Natural killer cell treated with Interleukin-12 subunit alpha and Interleukin-12 subunit beta and Interleukin-15 and Interleukin-18, amount 100 ng/mL, for 72 hours (primary cell): ENCODE data around the gene SOD2. TPM values are rescaled to one million over a fixed set of nuclear protein-coding genes. Genes with fewer than 3 reads are reported as not detected.
"Not testable (repeated sequence)": the region's sequence is repeated elsewhere in the genome, so short reads cannot be mapped to it uniquely, and the experiment has no call there.

Experiments
- ATAC-seq, 2 donors: fragments of 150-1000 bp; cut with Tn5 transposase in 1 of 2; sonication (Bioruptor Pico), chemical (Tn5 transposase) in 1 of 2; 2 replicates each; pipeline ENCODE4 v1.10.0; 2021
- DNase-seq: peaks from one replicate; pipeline ENCODE4 v3.0.0; 2022; ENCODE audit warnings: low spot score
- H3K27ac Mint-ChIP-seq, 2 donors: 1 replicate in 1 of 2; 2 replicates in 1 of 2; pipeline ENCODE4 v1.8.0; 2022; ENCODE audit warnings: mixed read lengths in 2 of 2, mild to moderate bottlenecking in 1 of 2, moderate library complexity in 1 of 2
- H3K27me3 Mint-ChIP-seq, 2 donors: 1 replicate in 1 of 2; 2 replicates in 1 of 2; pipeline ENCODE4 v1.8.0; 2022; ENCODE audit warnings: mixed read lengths in 2 of 2
- H3K36me3 Mint-ChIP-seq: one replicate; pipeline ENCODE4 v1.8.0; 2022; ENCODE audit warnings: mixed read lengths
- H3K4me1 Mint-ChIP-seq, 2 donors: 1 replicate in 1 of 2; 2 replicates in 1 of 2; pipeline ENCODE4 v1.8.0; 2022; ENCODE audit warnings: low read depth in 2 of 2, mixed read lengths in 2 of 2, mild to moderate bottlenecking in 1 of 2
- H3K4me3 Mint-ChIP-seq: one replicate; pipeline ENCODE4 v1.8.0; 2022; ENCODE audit warnings: mixed read lengths
- H3K9me3 Mint-ChIP-seq: 2 replicates; pipeline ENCODE4 v1.8.0; 2022; ENCODE audit warnings: mixed read lengths
- total RNA-seq, 2 donors: library from RNA; stranded (reverse); gene quantifications; one replicate each; pipeline ENCODE4 v1.2.3, GENCODE V29; 2022

The SOD2 gene
- total RNA-seq, result 100 to 1,000 TPM; 232 to 842 TPM

DNA sequence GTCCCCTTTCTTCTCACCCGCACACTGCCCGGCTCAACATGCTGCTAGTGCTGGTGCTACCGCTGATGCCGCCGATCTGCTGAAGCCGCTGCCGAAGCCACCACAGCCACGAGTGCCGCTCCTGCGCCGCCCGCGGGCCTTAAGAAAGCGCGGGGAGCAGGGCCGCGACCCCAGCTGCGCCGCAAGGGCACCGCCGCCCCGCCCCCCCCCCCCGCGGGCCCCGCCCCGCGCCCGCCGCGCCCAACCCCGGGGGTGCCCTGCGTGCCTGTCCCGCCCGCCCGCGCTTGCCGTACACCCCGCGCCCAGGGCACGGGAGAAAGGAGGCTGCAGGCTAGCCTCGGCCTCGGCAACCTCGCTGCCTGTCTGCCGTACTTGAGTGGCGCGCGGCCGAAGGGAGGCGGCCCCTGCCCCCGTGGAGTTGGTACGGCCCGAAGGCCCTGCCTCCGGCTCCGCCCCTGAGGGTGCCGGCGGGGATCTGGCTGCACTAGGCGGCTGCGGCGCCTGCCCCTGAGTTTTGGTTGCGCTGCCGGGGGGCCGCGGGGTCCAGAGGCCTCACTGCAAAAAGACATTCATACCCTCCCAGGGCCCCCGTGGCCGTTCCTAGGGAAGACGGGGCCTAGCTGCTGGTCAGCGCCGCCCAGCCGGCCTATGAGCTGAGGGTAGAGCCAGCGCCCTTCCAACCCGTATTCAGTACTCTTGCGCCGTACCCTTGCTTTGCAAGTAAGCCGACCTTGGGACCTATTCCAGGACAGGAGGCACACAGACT lies at the start of gene SOD2:
Gene SOD2 (minus strand): TSS at position 114 of the 766 bp plus-strand sequence. CDS start 74 bp downstream, at position 40.
- H3K27me3 Mint-ChIP-seq, result no peaks in the 10 kb centered on the region
- ATAC-seq, result peak; percentile 87 to 88
- peaks cover 34 to 41% of the 10 kb centered on the region in 2 donors for H3K4me1 Mint-ChIP-seq
- H3K36me3 Mint-ChIP-seq, result peaks cover 26% of the 10 kb centered on the region
- peak; percentile 92 for DNase-seq
- peak within 1 kb of the TSS; percentile 80 to 84 for H3K27ac Mint-ChIP-seq
- no peaks in the 10 kb centered on the region for H3K9me3 Mint-ChIP-seq
- H3K4me3 Mint-ChIP-seq, result peak within 1 kb of the TSS; percentile 92

- Mint-ChIP-seq H3K4me1 (peaks cover 22 to 25% of the 10 kb centered on the region in 2 donors), H3K9me3 (no peaks in the 10 kb centered on the region), H3K27me3 (no peaks in the 10 kb centered on the region), H3K36me3 (peaks cover 30% of the 10 kb centered on the region), H3K4me3 (no peak overlapping the region), H3K27ac (no peak overlapping the region)
- ATAC-seq (no peak), DNase-seq (no peak)
Measured at GRCh38 chr6:159742165-159742564, 49.1 kb upstream of the SOD2 start.

DNA sequence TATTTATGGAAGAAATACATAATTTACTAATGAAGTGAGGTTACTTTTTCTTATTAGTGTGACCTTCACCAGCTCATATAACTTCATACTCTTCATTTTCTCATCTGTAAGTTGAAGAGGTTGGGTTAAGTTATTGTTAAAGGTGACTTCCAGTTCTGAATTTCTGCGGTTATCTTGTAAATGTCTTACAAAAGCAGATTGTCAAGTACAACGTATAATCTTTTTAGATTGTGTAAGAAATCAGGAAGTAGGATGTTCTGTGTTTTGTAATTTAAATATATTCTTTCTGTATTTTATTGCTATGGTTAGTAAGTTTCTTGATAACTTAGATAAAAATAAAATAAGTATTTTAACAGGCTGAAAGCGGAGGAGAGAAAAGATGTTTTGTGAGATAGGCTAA lies 46.3 kb upstream of the SOD2 start:
- peak overlapping the region; percentile 31 to 35 for H3K27ac Mint-ChIP-seq
- DNase-seq (no peak), ATAC-seq (no peak)
- H3K36me3 Mint-ChIP-seq, result peaks cover 12% of the 10 kb centered on the region
- H3K4me1 Mint-ChIP-seq, result peaks cover 10 to 19% of the 10 kb centered on the region in 2 donors
- no peaks in the 10 kb centered on the region for H3K9me3 Mint-ChIP-seq
- no peaks in the 10 kb centered on the region for H3K27me3 Mint-ChIP-seq
- no peak overlapping the region for H3K4me3 Mint-ChIP-seq

DNA sequence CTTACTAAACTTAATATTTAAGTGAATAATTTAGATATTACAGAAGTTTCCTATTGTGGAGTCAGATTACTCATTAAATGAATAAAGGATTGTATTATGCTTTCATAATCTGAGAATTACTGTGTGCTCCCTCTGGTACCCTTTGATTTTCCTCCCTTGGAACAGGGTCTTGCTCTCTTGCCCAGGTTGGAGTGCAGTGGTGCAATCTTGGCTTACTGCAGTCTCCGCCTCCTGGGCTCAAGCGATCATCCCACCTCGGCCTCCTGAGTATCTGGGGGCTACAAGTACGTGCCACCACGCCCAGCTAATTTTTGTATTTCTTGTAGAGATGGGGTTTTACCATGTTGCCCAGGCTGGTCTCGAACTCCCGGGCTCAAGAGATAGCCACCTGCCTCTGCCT lies 43.9 kb upstream of the SOD2 start:
- ATAC-seq, result no peak
- DNase-seq, result no peak
- Mint-ChIP-seq H3K9me3 (no peaks in the 10 kb centered on the region), H3K36me3 (peaks cover 6% of the 10 kb centered on the region), H3K4me3 (no peak overlapping the region), H3K27ac (peak overlapping the region in 1 of 2 donors; percentile 25), H3K4me1 (peaks cover 29 to 35% of the 10 kb centered on the region in 2 donors), H3K27me3 (no peaks in the 10 kb centered on the region)

DNA sequence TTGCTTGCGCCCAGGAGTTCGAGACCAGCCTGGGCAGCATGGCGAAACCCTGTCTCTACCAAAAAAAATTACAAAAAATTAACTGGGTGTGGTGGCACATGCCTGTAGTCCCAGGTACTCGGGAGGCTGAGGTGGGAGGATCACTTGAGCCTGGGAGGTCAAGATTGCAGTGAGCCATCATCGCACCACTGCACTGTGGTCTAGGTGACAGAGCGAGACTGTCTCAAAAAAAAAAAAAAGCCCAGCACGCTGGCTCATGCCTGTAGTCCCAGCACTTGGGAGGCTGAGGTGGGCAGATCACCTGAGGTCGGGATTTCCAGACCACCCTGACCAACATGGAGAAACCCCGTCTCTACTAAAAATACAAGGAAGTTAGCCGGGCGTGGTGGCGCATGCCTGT lies 40.4 kb upstream of the SOD2 start:
- peak overlapping the region in 1 of 2 donors; percentile 82 for H3K27ac Mint-ChIP-seq
- H3K4me3 Mint-ChIP-seq, result peak overlapping the region; percentile 43
- not testable (repeated sequence) for DNase-seq, H3K9me3 Mint-ChIP-seq, H3K36me3 Mint-ChIP-seq, H3K27me3 Mint-ChIP-seq
- peaks cover 45 to 50% of the 10 kb centered on the region in 2 donors for H3K4me1 Mint-ChIP-seq
- ATAC-seq, result peak; percentile 59 to 62

- peak overlapping the region in 1 of 2 donors; percentile 82 for H3K27ac Mint-ChIP-seq
- H3K9me3 Mint-ChIP-seq, result not testable (repeated sequence)
Measured at GRCh38 chr6:159732550-159732949, 39.5 kb upstream of the SOD2 start.

DNA sequence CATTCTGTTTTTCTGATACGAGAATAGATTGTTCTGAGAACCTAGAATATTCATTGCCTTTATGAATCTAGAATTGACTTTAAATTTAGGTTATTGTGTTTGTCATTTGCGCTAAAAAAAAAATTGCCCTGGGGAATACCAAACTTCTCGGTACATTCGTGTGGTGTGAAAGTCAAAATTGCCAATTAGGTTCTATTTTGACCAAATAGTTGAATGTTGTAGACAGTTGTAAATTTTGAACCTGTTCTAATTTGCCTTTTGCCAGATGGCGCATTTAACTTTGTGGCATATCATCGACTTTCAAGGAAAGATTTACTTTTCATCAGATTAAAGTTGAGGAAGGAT lies 37.3 kb upstream of the SOD2 start:
- H3K36me3 Mint-ChIP-seq, result peaks cover 8% of the 10 kb centered on the region
- peak overlapping the region; percentile 94 for H3K4me3 Mint-ChIP-seq
- DNase-seq (no peak), ATAC-seq (no peak)
- no peaks in the 10 kb centered on the region for H3K9me3 Mint-ChIP-seq
- peak overlapping the region in 1 of 2 donors; percentile 94 for H3K27ac Mint-ChIP-seq
- no peaks in the 10 kb centered on the region for H3K27me3 Mint-ChIP-seq
- peaks cover 41 to 56% of the 10 kb centered on the region in 2 donors for H3K4me1 Mint-ChIP-seq

More at GRCh38 chr6:159732550-159732949, 39.5 kb upstream of the SOD2 start:
- H3K36me3 Mint-ChIP-seq, H3K27me3 Mint-ChIP-seq, DNase-seq, ATAC-seq: not testable (repeated sequence)
- peaks cover 39 to 46% of the 10 kb centered on the region in 2 donors for H3K4me1 Mint-ChIP-seq
- peak overlapping the region; percentile 43 for H3K4me3 Mint-ChIP-seq

GRCh38 chr6:159729598-159730331 lies 36.7 kb upstream of the SOD2 start:
- peaks cover 8% of the 10 kb centered on the region for H3K36me3 Mint-ChIP-seq
- ATAC-seq (no peak), DNase-seq (no peak)
- no peaks in the 10 kb centered on the region for H3K27me3 Mint-ChIP-seq
- peak overlapping the region; percentile 91 to 94 for H3K27ac Mint-ChIP-seq
- H3K9me3 Mint-ChIP-seq, result no peaks in the 10 kb centered on the region
- H3K4me1 Mint-ChIP-seq, result peaks cover 41 to 56% of the 10 kb centered on the region in 2 donors
- peak overlapping the region; percentile 94 for H3K4me3 Mint-ChIP-seq

DNA sequence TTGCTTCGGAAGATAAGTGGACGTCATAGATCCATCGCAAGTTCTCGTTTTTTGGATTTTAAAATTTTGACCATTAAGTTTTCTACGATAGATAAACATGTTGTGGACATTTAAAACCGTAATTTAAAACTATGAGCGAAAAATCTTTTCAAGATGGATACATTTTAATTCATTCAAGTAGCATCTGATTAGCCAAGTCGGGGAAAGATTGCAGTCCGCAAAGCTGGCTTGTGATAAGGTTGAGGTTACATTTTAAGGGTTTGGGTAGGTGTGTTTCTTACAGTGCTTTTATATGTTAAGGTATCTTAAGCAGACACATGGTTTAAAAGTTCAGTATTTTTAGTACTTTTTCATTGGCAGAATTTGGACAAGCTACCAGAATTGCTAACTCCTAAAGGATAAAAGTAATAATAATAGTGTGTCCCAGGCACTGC lies 35.5 kb upstream of the SOD2 start:
- H3K36me3 Mint-ChIP-seq, result peaks cover 8% of the 10 kb centered on the region
- no peak for DNase-seq
- no peaks in the 10 kb centered on the region for H3K9me3 Mint-ChIP-seq
- H3K27me3 Mint-ChIP-seq, result no peaks in the 10 kb centered on the region
- peak overlapping the region; percentile 94 for H3K4me3 Mint-ChIP-seq
- peak overlapping the region; percentile 91 to 94 for H3K27ac Mint-ChIP-seq
- H3K4me1 Mint-ChIP-seq, result peaks cover 36 to 46% of the 10 kb centered on the region in 2 donors
- no peak for ATAC-seq

GRCh38 chr6:159727717-159728445 lies 34.8 kb upstream of the SOD2 start:
- H3K27ac Mint-ChIP-seq, result peak overlapping the region; percentile 91 to 94
- peaks cover 34 to 46% of the 10 kb centered on the region in 2 donors for H3K4me1 Mint-ChIP-seq
- DNase-seq (peak; percentile 80), ATAC-seq (peak; percentile 65 to 69)
- peaks cover 14% of the 10 kb centered on the region for H3K36me3 Mint-ChIP-seq
- H3K4me3 Mint-ChIP-seq, result peak overlapping the region; percentile 94
- H3K27me3 Mint-ChIP-seq, result no peaks in the 10 kb centered on the region
- H3K9me3 Mint-ChIP-seq, result peaks cover 4% of the 10 kb centered on the region

DNA sequence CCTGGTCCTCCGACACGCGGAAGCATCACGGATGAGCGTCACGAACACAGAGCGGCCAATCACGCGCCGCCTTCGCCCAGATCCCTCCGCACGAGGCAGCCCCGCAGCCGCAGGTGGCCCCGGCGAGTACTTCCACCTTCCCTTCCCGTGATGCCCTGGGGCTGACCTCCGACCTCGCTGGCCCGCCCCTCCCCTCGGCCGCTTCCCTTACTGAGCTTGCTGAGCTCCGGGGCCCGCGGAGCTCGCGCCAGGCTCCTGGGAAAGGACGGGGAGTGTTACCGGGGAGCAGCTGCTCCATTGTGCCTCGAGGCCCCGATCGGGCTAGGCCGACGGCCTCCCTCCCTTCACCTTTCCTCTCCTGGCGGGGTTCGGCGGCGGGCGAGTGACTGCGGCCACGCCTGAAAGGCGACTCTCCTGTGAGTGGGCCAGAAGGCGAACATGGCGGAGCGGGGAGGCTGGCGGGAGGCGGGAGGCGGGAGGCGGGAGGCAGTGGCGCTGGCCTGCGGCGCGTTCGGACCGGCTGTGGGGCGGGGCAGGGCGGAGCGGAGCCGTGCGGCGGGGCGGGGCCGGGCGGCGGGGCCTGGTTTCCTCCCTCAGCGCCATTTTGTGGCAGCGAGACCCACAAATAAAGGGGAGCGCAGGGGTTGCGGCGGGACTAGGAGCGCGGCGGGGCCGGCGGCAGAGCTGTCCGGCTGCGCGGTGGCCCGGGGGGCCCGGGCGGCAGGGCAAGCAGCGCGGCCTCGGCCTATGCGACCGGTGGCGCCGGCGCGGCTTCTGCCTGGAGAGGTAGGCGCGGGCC lies 34.1 kb upstream of the SOD2 start, which contains the start of gene WTAP:
Gene WTAP (plus strand): TSS at position 589 of the 799 bp plus-strand sequence. CDS start 8,760 bp downstream, outside the sequence.
- Mint-ChIP-seq H3K9me3 (peaks cover 4% of the 10 kb centered on the region), H3K4me1 (peaks cover 30 to 41% of the 10 kb centered on the region in 2 donors), H3K36me3 (peaks cover 15% of the 10 kb centered on the region), H3K27ac (peak within 1 kb of the TSS; percentile 96 to 98), H3K27me3 (no peaks in the 10 kb centered on the region), H3K4me3 (peak within 1 kb of the TSS; percentile 98)
- DNase-seq (peak; percentile 97), ATAC-seq (peak; percentile 94)

DNA sequence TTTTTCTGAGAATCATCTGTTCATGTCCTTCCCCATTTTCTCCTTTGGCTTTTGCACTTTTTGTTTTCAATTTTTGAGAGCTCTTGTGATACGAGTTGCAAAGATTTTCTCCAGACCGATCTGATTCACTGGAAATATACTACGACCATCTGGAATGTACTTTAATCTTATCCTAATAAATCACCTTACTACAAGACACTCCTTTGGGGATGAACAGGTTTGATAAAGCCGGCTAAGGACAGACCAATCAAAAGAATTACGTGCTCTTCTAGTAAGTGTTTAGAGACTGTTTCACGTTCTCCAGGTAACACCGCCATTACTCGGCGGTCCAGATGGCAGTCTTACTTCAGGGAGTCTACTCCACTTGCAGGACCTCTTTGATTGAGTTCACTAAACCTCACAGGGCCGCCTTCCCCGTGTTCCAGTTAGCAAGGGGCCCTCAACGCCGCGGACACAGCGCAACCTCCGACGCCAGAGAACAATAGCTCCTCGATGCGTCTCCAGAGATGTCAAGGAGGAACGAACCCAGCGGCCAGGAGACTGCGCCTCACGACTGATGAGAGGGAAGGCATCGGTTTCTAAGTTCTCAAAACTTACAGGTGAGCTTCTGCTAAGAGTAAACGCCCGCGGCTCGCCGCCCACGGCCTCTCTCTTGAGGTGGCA lies 33.3 kb upstream of the SOD2 start:
- peak; percentile 2 to 21 for ATAC-seq
- H3K4me3 Mint-ChIP-seq, result peak overlapping the region; percentile 98
- peaks cover 29 to 39% of the 10 kb centered on the region in 2 donors for H3K4me1 Mint-ChIP-seq
- peaks cover 4% of the 10 kb centered on the region for H3K9me3 Mint-ChIP-seq
- no peaks in the 10 kb centered on the region for H3K27me3 Mint-ChIP-seq
- no peak for DNase-seq
- peak overlapping the region; percentile 96 to 98 for H3K27ac Mint-ChIP-seq
- peaks cover 15% of the 10 kb centered on the region for H3K36me3 Mint-ChIP-seq
